Measurements from ENCODE around the gene TBCE.

- no peak for TF ChIP-seq POLR2AphosphoS5 (IDR thresholded peaks at IDR 0.05; ENCODE audit: borderline replicate concordance, low read depth, low read length)
- TF ChIP-seq EZH2 (IDR thresholded peaks at IDR 0.05) = no peak
Observed at GRCh38 chr1:235417086-235417697, 50.0 kb downstream of the TBCE start.
